Kidney tubule cell (primary cell): ENCODE results near the gene ADGRB2.

Experiments used
- DNase-seq: peaks from one replicate; pipeline ENCODE4 v3.0.0-alpha.2; 2018; ENCODE audit warnings: low spot score

Gene ADGRB2

GRCh38 chr1:31702836-31703404, 61.2 kb downstream of the ADGRB2 start:
- no peak for DNase-seq

GRCh38 chr1:31701091-31701736, 62.9 kb downstream of the ADGRB2 start:
- DNase-seq = peak; percentile 94

GRCh38 chr1:31700468-31701090, 63.6 kb downstream of the ADGRB2 start:
- DNase-seq = no peak

GRCh38 chr1:31699341-31699891, 64.7 kb downstream of the ADGRB2 start:
- no peak for DNase-seq

GRCh38 chr1:31697369-31697984, 66.7 kb downstream of the ADGRB2 start:
- no peak for DNase-seq

DNA sequence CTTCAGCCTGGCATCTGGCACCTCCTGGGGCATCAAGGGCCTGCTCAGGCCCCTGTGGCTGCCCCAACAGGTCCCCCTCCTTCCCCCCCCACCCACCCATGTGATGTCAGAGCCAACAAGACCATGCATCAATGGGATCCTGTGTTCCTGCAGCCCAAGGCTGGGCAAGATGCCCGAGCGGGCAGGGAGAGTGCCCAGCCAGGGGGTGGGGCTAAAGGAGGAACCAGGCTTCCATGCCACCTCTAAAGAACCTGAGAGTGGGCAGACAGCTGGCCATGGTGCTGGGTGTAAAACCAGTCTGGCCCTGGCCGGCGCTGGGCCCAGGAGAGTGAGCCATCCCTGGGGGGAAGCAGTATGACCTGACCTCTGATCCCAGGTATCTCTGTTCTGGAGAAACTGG, 67.9 kb downstream of the ADGRB2 start:
- peak; percentile 42 for DNase-seq

GRCh38 chr1:31695327-31695726, 68.8 kb downstream of the ADGRB2 start:
- DNase-seq = no peak

GRCh38 chr1:31694964-31695313, 69.2 kb downstream of the ADGRB2 start:
- no peak for DNase-seq

DNA sequence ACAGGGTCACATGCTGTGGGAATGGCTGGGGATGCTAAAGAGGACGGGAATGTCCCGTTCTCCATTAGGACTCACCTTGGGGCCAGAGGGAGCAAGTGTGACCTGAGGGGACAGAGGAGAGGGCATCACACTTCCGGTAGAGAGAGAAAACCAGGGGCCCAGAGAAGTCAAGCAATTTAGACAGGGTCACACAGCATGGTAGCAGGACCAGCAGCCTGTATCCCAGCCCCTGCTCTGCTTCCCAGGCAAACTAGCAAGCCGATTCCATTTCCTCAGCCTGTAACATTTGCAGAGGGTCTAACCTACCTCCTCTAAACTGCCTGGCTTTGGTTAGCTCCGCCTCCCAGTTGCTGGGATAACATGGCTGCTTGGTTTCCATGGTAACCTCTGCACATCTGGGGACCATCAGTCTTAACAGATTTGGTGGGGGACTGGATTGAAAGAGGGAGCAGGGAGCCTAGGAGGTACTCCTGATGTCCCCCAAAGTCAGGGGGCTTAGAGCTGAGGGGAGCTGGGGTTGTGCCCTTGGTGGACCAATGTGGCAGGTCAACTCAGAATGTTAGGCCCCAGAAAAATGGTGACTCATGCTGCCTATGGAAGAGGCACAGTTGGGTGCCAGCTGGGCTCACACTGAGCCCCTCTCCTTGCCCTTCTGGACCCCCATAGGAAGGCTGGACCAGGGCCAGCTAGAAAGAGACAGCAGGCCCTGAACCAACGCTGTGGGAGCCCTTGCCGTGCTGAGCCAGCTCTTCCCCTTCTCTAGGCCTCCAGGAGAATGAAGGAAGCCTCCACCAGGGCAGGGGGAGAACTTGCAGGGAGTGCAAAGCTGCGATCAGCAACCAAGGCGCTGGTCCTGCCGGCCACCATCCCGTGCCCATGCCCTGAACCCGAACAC, 69.8 kb downstream of the ADGRB2 start:
- no peak for DNase-seq

DNA sequence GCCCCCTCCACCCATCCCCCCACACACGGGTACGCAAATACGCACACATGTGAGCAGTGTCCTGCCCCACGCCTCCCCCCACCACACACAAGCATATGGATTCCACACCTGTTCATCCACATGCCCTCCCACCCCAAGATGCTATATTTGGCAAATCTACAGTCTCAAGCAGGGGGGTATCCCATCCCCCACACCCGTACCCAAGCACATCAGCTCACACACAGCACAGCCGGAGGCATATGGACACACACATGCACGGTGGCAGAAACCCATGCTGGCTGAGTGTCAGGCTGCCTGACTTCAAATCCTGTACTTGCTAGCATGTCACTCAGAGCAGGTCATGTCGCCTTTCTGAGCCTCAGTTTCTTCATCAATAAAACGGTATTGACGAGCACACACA, 70.9 kb downstream of the ADGRB2 start:
- no peak for DNase-seq

GRCh38 chr1:31691951-31692350, 72.2 kb downstream of the ADGRB2 start:
- no peak for DNase-seq

DNA sequence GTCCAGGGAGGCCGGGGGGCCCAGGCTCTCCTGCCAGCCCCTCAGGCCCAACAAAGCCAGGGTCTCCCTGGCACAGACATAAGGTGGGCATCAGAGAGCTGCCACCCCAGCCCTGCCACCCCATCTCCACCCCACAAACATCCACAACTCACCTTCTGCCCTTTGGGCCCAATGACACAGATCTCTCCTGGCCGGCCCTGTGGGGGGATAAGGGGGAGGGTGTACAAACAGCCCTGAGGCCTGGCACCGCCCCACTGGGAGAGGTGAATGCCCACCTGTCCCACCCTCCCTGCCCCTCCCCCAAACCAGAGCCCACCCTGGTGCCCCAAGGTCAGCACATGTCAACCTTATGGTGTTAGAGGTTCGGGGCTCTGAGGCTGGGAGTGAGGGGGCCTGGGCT, 72.7 kb downstream of the ADGRB2 start:
- no peak for DNase-seq

DNA sequence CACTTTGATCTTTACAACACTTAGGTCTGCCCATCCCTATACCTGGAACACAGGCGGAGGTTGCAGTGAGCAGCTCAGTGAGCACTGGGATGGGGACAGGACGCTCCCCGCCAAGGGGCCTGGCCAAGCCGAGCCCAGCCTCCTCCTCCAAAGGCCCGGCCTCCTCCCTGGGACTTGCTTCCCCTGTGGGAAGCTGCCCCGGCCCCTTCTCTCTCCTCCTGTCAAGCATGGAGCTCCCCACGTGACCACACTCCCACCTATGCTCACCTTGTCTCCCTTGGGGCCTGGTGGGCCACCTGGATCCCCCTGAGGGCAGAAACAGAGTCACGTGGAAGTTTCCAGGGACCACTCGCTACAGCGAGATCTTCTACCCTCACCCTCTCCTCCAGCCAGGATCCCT, 73.2 kb downstream of the ADGRB2 start:
- no peak for DNase-seq

GRCh38 chr1:31689854-31690253, 74.3 kb downstream of the ADGRB2 start:
- DNase-seq = peak; percentile 81

DNA sequence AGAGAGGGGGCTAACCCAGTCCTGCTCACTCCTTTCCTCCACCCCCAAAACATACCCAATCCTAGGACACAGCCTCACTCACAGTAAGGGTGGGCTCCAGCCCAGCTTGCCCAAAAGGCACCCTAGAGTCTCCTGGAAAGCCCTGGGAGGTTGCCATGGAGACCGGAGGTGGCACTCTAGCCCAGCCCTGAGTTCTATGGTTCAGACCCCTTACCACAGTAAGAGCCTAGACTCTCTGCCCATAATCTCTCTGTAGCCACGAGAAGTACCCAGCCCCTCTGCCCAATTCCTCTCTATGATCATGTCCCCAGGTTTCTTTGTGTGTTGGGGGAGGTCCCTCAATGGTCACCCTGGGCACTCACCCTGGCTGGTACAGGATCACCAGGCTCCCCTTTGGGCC, 74.8 kb downstream of the ADGRB2 start:
- no peak for DNase-seq

- no peak for DNase-seq
Observed at GRCh38 chr1:31688233-31688918, 75.8 kb downstream of the ADGRB2 start.

DNA sequence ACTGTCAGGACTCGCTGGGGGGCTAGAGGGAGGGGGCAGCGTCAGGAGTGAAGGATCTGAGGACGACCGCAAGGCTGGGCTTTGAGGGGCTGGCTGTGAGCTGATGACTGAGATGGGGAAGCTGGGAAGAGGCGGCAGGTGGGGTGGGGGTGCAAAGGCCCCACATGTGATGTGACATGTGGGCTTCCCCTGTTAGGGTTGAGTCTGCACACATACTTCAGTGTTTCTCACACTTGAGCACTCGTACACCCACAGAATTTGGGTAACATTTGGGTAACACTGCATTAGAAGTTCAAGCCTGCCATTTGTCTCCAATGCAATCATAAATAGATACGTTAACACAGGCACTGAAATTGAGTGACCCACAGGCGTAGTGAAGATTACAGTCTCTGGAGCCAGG, 76.5 kb downstream of the ADGRB2 start:
- DNase-seq = no peak

DNA sequence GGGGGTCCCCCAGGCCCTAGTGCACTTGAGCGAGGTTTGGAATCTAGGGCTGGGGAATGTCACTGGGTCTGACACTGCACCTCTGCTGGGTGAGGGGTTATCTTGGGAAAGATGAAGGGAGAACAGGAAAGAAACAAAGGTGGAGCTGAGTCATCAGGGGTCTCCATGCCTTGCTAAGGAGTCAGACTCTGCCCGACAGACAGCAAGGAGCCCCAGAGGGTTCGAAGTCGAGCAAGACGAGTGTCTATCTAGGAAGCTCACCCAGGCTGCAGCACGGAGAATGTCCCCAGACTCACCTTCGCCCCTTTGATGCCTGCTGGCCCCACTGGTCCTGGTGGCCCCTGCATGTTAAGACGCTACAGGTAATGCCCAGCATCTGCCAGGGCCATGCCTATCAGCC, 78.3 kb downstream of the ADGRB2 start:
- no peak for DNase-seq

DNA sequence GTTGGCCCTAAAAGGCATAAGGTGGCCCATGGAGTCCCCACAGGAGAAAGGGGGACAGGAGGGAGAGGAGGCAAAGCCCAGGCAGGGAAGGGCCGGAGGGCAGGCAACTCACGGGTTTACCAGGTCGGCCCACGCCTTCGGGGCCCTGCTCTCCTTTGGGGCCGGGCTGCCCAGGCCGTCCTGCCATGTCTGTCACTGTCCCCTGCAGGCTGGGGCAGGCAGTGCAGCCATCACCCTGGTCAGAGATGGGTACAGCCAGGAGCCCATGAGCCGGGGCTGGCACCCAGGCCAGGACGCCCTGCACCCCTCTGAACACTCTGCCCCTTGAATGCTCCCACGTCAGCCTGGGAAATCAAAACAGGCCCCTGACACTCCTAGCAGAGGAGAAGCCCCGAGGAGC, 80.1 kb downstream of the ADGRB2 start:
- DNase-seq = no peak

DNA sequence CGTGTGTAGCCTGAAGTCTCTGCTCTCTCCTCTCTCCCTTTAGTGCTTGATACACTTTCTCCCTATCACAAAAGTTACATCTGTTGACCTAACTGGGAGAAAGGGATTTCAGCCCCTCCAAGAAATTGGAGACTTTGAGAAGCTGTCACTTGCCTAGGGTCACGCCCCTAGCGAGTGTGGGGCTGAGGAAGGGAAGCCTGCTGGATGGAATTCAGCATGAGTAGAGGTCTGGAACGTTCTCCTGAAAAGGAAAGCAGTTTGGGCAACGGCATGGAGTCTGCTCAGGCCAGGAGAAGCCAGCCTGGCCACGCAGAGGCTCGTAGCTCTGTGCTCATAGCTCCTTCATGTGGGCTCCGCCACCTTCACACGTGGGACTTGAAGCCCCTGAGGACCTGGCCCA, 82.7 kb downstream of the ADGRB2 start:
- DNase-seq = no peak

GRCh38 chr1:31679676-31680230, 84.4 kb downstream of the ADGRB2 start:
- no peak for DNase-seq
